Fibroblast of villous mesenchyme (primary cell): ENCODE results near the gene MYBBP1A. TPM values are rescaled to one million over a fixed set of nuclear protein-coding genes. Genes with fewer than 3 reads are reported as not detected.
A peak's percentile ranks its signal among the peaks of the same experiment; 100 is the strongest.

ENCODE experiments used
- DNase-seq: peaks from one replicate; pipeline ENCODE4 v3.0.0-alpha.2; 2010; ENCODE audit warnings: low read depth
- H3K4me3 ChIP-seq: 2 replicates; pipeline ENCODE4 v1.5.1; 2011; ENCODE audit warnings: low read depth, mild to moderate bottlenecking, low read length
- CTCF ChIP-seq: IDR thresholded peaks from 2 replicates; pipeline ENCODE4 v1.5.1; 2012; ENCODE audit warnings: low read depth, mild to moderate bottlenecking, low read length; ENCODE audit not compliant: insufficient read depth
- total RNA-seq: library from RNA; depleted of rRNA; stranded (reverse); fragments of >200 nt; gene quantifications from 2 replicates; pipeline ENCODE4 v1.2.3, GENCODE V29; 2012

Gene MYBBP1A
- total RNA-seq, 1 donor: 61.7 TPM

GRCh38 chr17:4523946-4524345, 31.2 kb downstream of the MYBBP1A start:
- no peak for DNase-seq
- no peak overlapping the region for H3K4me3 ChIP-seq
- TF ChIP-seq CTCF: no peak

DNA sequence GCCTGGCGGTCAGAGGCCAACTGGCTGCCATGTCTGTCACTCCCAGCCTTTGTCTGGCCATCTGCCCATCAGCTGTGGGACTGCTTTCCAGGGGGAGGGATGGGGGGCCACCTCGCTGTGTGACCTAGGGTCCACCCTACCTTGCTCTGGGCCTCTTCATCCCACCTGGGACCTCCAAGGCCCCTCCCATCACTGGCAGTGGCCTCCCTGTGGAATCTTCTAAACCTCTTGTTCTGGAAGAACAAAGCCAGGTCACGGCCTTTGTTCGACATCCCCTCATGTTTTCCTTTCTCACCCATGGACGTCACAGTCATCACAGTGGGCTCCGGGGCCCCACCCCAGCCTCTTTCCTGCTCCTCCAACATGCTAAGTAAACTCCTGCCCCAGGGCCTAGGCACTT, 32.5 kb downstream of the MYBBP1A start:
- DNase-seq: no peak
- TF ChIP-seq CTCF: no peak
- no peak overlapping the region for H3K4me3 ChIP-seq

GRCh38 chr17:4520894-4521600, 34.1 kb downstream of the MYBBP1A start:
- TF ChIP-seq CTCF: no peak
- DNase-seq: no peak
- H3K4me3 ChIP-seq: no peak overlapping the region

DNA sequence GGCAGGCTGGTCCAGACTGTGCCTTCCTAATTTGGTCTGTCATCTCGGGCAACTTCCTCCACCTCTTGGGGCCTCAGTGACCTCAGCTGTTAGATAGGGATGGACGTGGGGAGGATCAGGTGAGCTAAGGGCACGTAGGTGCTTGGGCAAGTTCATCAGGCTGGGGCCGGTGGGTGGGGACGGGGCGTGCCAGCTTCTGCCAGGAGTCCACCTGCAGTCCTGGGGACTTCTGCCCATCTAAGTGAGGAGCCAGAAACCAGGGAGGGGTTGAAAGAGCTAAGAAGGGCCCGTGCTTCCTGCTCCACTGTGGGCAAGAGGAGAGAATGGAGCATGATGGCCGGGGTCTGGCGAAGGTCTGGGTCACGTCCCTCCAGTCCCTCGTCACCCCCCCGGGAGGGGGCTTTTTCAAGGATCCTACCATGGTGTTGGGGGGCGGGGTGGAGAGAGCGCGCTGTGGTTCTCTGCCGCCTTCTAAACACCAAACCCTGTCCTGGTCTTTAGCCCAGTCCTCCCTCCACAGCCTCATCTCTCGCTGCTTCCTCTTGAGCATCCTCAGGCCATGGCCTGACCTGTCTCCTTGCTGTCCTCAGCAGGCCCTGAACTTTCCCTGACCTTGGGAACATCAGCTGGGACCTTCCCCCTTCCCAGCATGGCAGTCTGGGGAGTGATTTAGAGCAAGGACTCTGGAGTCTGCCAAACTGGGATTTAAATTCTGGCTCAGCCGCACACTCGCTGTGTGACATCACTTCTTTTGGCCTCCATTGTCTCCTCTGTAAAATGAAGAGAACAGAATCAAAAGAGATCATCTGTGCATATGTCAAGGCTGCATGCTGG, 34.9 kb downstream of the MYBBP1A start:
- DNase-seq: peak; percentile 21
- H3K4me3 ChIP-seq: no peak overlapping the region
- TF ChIP-seq CTCF: no peak

GRCh38 chr17:4519361-4519788, 35.8 kb downstream of the MYBBP1A start:
- DNase-seq: no peak
- TF ChIP-seq CTCF: no peak
- no peak overlapping the region for H3K4me3 ChIP-seq

DNA sequence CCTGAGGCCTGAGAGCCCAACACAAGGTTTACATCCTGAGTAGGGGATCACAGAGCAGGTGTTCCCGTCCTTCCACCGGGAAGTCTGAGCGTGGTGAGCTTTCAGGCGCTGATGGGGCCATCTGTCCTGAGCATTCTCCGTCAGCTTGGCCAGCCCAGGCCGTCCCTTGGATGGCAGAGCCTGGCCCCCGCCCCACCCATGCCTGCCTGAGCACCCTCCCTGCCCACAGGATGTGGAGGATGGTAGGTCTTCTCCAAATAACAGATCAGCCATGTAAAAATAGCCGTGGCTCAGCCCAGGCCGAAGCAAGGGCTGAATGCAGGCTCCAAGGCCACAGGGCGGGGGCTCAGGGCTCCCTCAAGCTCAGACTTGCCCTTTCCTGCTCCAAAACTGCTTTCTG, 36.3 kb downstream of the MYBBP1A start:
- TF ChIP-seq CTCF: no peak
- no peak overlapping the region for H3K4me3 ChIP-seq
- no peak for DNase-seq

DNA sequence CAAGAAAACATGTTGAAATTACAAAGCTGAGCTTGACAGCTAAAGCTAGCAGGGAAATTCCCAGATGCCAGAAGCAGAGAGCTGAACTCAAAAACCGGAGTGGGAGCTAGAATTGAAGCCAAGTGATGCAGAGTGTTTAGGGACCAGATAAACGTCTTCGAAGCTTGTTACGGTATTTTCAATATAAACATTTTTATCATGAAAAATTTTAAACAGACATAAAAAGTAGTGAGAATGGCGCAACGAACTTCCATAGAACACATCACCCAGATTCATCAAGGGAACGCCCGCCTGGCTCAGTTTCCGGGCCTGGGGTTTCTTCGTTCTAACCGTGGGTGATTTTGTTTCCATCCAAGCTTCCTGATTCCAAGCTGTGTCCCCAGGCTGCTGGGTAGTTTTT, 38.4 kb downstream of the MYBBP1A start:
- H3K4me3 ChIP-seq: no peak overlapping the region
- no peak for TF ChIP-seq CTCF
- DNase-seq: peak; percentile 91
